GM19099 (cell line): ENCODE results near the gene SBF1.

Experiments used
- POLR2A ChIP-seq: IDR thresholded peaks from 3 replicates; pipeline ENCODE4 v1.6.1; 2011; ENCODE audit warnings: low read depth; ENCODE audit not compliant: insufficient read length; ENCODE audit errors: extremely low read depth

SBF1 gene

GRCh38 chr22:50437511-50438304, 37.1 kb downstream of the SBF1 start:
- no peak for TF ChIP-seq POLR2A

- no peak for TF ChIP-seq POLR2A
Measured at GRCh38 chr22:50436841-50437341, 37.9 kb downstream of the SBF1 start.

DNA sequence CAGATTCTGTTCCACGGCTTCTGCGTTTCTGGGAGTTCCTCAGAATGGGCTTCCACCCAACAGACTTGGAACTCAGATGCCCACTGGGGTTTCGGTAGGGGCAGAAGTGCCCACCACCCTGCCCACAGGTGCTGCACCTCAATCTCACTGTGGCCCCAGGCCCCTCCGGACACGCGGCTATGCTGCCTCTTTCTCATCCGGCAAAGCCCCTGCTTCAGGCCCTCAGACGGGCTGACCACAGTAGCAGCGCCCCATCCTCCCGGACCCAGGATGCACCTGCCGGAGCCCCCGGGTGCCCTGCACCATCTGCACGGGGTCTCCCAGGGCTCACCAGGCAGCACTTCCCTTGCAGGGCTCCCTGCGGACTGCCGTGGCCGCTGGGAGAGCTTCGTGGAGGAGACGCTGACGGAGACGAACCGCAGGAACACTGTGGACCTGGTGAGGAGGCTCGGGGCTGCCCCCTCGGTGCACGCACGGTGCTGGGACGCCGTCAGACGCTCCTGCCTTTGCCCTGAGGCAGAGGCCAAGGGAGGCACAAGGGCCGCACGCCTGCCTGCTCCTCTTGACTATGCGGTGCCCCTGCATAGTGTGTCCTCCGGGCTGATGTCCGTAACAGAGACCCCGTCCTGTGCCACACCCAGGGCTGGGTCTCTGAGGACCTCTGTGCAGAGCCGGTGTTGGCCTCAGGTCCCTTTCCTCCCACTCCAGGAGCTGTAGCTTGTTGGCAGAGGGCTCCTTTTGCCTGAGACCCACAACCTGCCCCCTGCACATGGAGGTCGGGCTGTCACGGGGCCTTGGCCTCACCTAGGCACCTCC, 38.6 kb downstream of the SBF1 start:
- TF ChIP-seq POLR2A = no peak

DNA sequence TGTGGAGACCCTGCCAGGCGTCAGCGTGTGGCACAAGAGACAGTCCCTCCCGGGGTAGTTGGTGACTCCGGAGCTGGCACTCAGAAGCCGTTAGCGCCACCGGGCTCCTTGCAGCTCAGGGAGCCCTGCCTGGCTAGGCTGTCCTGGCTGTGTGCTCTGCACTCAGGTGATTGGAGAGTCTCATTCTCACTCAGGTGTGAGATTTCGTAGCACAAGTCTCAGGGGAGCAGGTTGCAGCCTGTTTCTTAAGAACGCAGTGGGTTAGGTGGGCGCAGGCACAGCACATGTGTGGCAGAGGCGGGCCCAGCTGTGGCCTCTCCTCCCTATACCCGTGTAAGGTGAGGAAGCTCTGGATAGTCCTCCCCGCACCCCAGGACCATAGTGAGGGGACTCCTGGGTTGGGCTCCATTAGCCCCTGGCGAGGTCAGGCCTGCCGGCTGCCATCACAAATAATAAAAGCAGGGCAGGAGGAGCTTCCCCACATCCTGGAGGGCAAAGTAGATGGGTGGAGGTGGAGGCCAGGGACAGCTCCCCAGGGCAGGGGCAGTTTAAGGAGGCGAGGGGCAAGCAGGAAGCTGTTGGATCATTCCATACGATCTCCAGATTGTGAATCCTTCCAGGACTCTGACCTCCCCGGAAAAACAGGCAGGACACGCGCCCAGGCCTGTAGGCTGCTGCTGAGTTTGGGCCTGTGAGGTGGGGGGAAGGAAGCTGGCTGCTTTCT, 39.4 kb downstream of the SBF1 start:
- no peak for TF ChIP-seq POLR2A

GRCh38 chr22:50434849-50435248, 40.0 kb downstream of the SBF1 start:
- no peak for TF ChIP-seq POLR2A

- TF ChIP-seq POLR2A = no peak
Measured at GRCh38 chr22:50432131-50432876, 42.5 kb downstream of the SBF1 start.

DNA sequence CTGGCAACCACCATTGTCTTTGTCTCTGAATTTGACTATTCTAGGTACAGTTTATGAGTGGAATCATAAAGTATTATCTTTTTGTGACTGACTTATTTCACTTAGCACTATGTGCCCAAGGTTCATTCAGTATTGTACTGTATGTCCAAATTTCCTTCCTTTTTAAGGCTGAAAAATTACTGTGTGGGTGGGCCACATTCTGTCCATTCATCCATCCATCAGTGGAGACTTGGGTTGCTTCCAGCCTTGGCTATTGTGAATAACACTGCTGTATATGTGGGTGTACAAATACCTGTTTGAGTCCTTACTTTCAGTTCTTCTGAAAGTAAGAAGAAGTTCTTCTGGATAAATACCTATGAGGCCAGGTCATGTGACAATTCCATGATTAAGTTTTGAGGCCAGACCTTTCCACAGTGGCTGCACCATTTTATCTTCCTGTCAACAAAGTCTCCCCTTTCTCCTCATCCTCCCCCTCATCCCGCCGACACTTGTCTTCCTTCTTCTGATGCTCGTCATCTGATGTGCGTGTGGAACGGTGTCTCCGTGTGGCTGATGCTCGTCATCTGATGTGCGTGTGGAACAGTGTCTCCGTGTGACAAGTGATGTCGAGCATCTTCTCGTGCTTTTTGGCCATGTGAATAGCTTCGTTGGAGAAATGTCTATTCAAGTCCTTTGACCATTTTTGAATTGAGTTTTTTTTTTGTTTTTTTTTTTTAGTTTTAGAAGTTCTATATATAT, 49.5 kb downstream of the SBF1 start:
- TF ChIP-seq POLR2A = no peak

DNA sequence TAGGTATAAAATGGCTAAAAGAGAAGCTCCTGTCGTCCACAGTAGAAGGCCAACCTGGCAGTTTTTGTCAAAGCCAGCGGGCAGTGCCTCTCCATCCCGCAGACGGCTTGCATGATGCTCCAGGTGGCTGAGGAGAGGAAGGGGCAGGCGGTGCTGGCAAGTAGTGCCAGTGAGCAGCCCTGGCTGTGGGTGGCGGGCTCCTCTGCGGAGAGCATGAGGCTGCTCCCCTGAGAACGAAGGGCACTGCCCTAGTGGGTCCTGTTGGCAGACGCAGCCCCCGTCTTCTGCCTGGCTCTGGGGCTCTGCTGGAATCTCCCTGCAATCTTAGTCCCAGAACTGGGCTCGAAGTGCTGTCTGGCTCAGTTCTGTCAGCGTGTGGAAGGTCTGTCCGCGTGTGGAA, 50.9 kb downstream of the SBF1 start:
- TF ChIP-seq POLR2A = no peak

- no peak for TF ChIP-seq POLR2A
Measured at GRCh38 chr22:50422961-50423815, 51.6 kb downstream of the SBF1 start.

DNA sequence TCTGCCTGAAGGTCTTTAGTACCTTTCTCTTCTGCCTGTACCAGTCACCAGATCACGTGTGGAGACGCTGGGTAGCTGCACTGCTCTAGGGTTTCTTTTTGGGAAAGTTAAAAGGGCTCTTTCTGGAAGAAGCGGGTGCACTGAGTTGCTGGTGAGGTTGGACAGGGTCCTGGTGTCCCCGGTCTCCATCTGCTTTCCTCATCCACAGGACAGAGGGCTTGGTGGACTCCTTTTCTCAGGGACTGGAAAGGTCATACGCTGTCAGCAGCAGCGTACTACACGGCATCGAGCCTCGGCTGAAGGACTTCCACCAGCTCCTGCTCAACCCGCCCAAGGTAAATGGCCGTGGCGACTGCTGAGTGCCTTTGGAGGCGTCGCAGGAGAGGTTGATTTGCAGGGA, 52.8 kb downstream of the SBF1 start:
- TF ChIP-seq POLR2A = no peak

- TF ChIP-seq POLR2A = no peak
Measured at GRCh38 chr22:50420581-50420980, 54.3 kb downstream of the SBF1 start.

DNA sequence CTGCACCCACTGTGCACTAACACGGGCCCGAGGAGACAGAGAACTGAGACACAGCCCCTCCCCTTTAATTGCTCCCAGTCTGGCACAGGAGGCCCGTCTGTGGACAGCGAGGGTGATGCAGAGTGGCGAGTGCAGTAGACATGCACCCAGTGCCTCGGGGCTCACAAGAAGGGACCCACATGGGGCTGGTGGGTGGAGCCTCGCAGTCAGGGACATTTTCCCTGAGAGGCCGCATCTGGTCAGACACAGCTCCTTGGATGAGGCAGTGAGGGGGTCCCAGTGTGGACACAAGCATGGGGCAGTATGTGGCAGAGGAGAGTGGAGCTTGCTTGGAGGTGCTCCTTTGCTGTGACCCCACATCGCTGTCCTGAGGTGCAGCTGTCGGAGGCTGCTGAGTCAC, 54.8 kb downstream of the SBF1 start:
- TF ChIP-seq POLR2A = no peak

- TF ChIP-seq POLR2A = no peak
Measured at GRCh38 chr22:50419116-50419515, 55.7 kb downstream of the SBF1 start.
